ENCODE measurements around the gene MAGI1.
"Not testable (repeated sequence)": the region's sequence is repeated elsewhere in the genome, so short reads cannot be mapped to it uniquely, and the experiment has no call there.

Gene MAGI1

DNA sequence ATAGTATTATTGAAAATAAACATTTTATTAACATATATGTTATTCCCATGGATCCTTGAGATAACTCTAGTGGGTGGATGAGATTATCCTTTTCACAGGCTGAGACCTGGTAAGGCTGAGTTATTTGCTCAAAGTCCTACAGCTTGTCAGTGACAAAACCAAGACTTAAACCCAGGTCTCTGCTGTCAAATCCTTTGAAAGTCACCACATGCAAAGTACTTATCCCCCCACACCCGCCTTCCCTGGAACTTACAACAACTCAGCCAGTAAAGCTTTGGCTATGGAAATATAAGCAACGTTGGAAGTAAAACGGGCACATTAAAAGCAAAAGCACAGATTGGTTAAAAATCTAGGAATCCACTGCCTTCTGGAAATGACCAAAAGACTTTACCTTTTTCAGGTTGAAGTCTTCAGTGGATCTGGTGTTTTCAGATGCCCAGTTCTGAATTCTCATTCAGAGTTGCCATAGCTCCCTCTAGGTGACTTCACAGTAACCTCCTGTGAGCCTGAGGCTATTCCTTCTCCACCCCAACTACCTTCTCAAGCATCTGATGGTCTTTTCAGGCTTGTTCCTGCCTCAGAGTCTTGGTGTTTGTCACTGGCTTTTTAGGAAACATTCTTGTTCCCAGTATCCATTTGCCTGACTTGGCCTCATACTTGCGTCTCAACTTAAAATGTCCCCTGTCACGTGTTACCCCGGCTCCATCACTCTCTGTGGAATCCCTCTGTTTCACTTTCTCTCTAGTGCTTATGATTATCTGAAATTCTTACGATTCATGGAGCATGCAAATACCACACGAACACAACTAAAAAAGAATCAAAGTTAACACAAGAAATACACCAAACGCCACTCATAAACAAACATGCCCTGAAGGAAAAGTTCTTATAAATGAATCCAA is 131.2 kb downstream of the MAGI1 start:
- DNase-seq (ENCODE audit: low read depth, low spot score), result no peak

DNA sequence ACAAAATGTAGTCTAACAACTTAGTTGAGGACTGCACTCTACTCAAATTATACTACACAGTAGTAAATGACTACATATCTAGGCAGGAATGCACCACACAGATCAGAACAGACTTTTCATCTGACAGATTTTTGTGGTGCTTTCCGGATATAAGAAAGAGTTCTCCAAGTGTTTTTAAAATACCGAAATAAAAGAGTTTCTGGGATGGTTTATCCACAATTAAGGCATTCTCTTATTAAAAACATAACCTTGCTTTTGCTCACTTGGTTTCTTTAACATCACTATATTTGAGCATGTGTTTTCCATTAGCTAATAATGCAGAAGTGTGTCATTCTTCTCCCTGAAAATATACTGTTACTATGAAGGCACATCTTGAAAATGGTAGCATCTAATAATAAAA is 132.9 kb downstream of the MAGI1 start:
- DNase-seq (ENCODE audit: low read depth, low spot score), result no peak

DNA sequence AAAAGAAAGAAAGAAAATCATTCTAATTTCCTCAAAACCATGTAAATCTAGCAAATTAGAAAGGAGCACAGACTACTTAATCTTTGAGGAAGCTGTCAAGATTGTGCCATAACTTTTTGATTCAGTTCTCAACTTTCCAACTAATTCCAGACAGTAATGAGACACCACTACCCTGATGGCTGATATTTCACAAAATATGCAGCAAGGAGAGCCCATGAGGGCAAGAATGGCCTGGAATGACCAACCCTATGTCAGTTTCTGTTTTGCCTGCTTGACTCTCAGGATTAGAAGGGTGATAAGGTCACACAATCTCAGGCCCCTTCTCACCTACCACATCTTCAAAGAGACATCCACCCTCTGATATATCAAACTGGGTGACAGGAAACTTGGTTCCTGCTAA is 134.7 kb downstream of the MAGI1 start:
- DNase-seq (ENCODE audit: low read depth, low spot score), result no peak

DNA sequence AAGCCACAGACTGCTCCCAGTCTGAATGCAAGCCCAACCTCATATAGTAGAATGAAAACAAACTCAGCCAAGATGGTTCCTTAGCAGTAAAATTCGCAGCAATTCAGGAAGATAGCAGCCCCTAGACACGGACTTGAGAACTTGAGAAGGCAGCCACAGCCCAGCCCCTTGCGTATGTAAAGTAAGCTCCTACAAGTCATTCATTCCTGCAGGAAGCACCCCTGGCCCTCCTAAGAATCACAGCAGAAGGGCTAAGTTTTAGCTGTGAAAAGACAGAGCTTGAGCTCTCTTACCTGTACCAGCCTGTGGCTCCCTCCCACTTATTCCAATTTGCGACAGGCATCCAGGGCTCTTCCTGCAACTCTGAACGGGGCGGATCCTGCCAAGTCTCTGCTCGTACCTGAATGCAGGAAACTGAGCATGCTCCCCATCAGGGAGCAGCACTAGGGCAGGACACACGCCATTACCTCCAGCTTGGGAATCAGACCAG is 136.4 kb downstream of the MAGI1 start:
- peak; percentile 18 for DNase-seq (ENCODE audit: low read depth, low spot score)

DNA sequence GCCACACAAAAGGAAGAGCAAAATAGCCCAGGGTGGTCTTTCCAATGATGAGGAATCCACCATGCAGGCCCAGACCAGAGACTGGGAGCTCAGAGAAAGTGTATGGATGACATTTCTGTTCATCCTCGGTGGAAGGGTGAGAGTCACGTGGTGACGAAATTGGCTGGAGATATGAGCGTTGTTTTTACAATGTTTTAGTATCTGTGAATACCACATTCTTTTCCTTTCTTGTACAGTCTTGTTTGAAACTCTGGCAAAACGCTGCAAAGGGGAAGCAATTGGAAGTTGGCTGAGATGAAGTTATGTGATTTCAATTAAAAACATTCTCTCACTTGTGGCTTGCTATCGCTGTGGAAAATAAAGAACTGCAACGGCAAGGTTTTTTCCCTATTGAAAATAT is 137.5 kb downstream of the MAGI1 start:
- DNase-seq (ENCODE audit: low read depth, low spot score), result no peak

DNA sequence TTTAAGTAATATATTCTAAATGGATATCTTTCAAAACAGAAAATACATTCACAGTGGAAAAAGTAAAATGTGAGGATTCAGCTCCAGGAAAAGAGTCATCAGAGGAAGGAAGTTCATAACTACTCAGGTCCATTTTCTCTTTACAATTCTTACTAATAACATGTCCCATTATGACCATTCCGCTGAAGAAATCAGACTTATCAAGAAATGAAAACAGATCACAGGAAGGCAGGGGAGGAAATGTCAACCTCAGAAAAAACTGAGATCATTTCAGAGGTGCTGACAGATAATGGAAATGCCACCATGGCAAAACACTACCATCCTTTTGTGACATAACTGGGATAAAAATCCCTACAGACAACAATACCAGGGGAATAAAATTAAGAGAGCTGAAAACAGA is 139.5 kb downstream of the MAGI1 start:
- no peak for DNase-seq (ENCODE audit: low read depth, low spot score)

DNA sequence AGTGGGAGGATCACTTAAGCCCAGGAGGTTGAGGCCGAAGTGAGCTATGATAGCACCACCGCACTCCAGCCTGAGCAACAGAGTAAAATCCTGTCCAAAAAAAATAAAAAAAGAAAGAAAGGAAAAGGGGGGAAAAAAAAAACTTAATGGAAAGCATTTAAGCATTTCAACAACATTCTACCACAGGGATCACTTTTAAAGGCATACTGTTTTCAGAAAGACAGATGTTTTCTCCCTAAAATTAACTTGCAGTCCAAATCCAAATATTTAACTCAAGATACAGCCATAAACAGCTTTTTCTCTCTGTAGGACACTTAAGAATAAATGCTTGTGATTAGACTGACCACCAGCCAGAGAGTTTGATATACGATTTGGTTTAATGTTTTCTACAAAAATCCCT is 141.0 kb downstream of the MAGI1 start:
- DNase-seq (ENCODE audit: low read depth, low spot score), result no peak

DNA sequence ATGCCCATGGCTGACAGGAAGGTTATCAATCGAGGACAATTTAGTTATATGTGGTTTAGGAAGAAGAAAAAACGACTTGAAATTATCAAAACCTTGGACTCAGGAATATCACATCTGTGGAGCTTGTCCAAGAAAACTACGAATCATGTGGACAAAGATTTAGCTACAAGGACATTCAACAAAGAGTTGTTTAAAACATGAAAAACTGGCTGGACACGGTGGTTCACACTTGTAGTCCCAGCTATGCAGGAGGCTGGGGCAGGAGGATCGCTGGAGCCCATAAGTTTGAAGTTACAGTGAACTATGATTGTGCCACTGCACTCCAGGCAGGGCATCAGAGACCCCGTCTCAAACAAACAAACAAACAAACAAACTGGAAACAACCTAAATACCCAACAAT is 142.4 kb downstream of the MAGI1 start:
- DNase-seq (ENCODE audit: low read depth, low spot score), result no peak

DNA sequence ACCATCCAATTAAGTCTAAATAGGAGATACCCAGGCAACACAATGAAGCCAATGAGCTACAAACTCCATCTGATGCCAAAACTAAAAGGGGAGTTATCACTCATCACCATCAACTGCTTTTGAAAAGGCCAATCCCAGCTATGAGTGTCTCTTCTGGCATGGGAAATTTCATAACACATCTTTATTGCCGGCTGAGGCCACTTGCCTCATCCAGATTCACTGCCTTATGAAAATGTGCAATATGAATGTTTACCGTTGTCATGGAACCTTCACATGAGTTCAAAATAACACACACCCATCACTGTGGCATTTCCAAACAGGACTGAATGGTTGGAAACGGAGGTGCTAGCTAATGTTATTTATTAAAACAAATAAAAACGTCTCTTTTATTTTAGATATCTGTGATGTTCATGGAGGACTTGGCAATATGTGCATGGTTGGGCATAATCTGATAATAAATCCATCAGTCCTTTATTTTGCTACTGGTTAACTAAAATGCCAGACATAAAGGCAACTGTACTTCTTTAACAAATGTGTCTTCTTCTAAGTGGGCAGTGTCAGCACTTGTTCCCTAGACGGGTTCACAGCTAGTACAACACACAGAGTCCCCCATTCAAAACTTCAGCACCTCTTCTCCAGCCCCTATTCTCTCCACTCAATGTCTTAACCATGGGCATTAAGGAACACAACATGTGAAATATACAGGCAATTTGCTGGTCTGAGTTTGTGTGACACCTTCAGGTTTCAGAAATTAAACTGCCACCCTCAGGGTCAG is 143.9 kb downstream of the MAGI1 start:
- no peak for DNase-seq (ENCODE audit: low read depth, low spot score)

DNA sequence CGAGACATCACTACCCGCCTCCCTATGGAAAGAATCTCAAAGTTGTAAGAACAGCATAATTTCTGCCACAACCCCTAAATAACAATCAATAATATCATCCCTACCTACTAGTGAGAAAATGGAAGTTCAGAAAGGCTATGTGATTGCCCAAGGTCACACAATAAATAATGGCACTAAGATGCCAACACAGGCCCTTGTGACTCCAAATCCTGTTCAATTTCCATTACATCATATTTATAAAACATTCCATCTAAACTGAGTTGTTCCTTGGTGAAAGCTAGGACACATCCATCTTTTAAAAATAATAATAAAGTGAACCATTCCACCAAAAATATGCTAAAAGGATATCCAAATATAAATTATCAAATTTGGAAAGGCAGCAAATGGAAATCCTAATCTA is 144.6 kb downstream of the MAGI1 start:
- DNase-seq (ENCODE audit: low read depth, low spot score), result no peak

DNA sequence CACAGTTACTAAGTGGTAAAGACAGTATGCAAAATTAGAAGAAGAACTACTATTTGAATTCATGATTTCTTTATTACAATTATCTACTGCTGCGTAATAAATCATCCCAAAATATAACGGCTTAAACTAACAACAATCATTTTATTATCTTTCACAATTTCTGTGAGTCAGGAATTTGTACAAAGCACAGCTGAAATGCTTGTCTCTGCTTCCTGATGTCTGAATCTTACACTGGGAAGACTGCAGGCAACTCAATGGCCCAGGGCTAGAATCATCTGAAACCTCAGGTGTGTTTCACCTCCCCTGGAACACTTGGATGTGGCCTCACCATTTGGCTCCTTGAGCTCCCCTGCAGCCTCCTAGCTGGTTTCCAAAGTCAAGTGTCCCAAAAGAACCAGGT is 145.1 kb downstream of the MAGI1 start:
- DNase-seq (ENCODE audit: low read depth, low spot score), result no peak

DNA sequence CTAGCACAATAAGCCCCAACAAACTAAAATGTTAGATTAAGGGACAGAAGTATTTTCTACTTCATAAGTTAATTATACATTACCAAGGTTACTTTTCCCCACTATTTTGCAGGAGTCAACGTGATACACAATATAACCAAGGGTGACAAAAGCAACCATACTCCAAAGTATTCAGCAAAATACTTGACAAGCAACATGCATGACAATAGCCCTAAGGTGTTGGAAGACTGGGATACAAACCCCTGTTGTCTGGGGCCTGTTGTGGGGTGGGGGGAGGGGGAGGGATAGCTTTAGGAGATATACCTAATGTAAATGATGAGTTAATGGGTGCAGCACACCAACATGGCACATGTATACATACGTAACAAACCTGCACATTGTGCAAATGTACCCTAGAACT is 147.2 kb downstream of the MAGI1 start:
- not testable (repeated sequence) for DNase-seq (ENCODE audit: low read depth, low spot score)

DNA sequence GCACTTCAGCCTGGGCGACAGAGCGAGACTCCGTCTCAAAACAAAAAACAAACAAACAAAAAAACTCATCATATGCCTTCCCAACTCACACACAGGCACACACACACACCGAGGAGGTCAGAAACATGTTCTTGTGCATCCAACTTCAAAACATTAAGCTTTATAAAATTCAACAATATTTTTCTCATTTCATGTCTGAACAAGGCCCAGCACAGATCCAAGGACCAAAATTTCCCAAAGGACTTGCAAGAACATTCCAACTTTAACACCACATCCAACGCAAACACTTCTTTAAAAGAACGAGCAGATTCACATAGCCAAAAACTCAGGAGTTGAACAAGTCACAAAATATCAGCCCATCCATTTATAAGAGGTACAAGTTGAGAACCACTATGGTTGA is 148.4 kb downstream of the MAGI1 start:
- DNase-seq (ENCODE audit: low read depth, low spot score), result no peak

DNA sequence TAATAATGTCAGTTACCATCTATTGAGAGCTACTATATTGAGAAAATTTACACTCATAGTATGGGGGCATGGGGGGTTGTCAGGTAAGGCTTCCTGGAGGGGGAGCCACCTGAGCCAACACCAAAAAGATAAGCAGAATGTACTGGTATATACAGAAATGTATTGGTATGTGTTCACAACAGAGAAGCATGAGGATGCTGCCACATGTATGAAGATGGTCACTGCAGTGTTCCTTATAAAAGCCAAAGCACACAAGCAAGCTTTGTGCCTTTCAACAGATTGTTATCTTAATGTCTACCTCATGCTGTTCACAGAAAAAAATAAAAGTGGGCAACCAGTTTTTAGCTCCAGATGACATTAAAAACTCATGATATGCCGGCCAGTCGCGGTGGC is 149.0 kb downstream of the MAGI1 start:
- DNase-seq (ENCODE audit: low read depth, low spot score), result no peak

DNA sequence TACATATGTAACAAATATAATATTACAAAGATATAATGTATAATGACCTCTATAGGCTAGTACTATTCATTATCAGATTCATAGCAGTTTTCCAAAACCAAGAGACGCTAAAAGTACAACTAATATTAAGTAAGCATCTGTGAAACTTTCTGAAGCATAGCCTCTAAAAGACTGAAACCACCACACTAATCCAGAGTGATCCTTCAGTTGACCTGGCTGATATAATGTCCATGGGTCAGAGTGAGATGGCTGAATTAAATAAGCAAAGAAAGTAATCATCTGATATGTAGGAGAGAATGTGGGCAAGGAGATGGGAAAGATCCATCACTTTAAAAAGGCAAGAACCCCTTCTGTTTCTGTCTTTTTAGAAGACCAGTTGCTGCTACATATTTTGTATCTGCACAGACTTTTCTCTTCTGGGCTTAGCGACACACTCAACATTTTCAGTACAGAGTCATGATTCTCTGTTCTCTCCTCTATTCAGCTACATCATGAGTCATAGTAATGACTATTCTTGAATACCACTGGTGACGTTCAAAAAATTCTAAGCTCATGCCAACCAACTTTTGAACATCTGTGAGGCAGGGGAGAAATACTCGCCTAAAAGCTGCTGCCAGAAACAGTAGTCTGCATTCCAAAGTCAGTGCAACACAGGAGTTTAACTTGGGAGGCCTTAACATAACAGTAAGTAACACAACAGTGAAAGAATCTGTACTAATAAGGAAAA is 149.6 kb downstream of the MAGI1 start:
- DNase-seq (ENCODE audit: low read depth, low spot score), result peak; percentile 95

DNA sequence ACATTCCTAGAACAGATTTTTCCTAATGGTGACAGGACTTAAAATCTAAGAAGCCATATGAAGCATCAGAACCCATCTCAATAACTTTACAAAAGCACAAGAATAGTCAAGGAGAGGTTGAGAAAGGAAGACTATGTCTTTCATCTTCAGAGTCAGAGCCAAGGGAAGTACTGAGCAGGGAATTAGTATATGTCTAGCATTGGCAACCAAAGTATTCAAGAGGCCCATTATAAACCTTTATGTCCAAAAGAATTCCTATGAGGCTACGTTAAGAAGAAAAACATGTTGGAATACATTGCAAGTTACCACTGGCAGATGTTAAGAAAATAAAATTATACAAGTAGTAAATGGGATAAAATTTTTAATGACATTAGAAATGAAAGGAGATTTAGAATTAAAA is 150.5 kb downstream of the MAGI1 start:
- no peak for DNase-seq (ENCODE audit: low read depth, low spot score)

DNA sequence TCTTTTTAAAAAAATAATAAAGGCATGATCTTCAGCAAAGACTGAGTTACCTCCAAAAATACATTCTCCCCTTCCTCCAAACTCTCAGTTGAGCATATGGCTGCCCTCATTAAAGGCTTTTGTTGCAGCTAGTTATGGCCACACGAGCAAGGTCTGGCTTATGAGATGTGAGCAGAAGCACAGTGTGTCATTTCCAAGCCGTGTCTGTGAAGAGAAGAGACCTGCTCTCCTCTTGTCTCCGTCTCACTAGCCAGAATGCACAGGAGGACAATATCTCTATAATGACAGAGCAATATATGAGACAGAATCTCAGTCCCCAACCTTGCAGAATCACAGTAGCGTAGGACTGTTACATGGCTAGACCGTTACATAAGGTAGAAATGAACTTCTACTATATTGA is 152.3 kb downstream of the MAGI1 start:
- no peak for DNase-seq (ENCODE audit: low read depth, low spot score)

DNA sequence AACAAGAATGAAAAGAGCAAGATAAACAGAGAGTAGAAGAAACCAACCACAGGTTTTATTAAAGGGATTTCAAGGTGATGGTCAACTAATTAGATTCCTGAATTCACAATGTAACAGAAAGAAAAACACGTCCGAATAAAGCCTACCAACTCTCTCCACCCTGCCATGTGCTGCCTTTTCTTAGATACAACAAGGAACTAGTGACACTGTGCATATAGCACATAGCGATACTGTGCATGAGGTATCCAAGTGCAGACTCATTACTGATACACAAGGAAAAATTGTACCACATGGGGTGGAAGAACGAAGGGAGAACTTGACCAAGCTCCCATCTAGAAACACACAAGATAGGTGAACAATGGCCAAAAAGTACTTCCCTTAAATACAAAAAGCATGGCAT is 154.6 kb downstream of the MAGI1 start:
- DNase-seq (ENCODE audit: low read depth, low spot score), result peak; percentile 31

DNA sequence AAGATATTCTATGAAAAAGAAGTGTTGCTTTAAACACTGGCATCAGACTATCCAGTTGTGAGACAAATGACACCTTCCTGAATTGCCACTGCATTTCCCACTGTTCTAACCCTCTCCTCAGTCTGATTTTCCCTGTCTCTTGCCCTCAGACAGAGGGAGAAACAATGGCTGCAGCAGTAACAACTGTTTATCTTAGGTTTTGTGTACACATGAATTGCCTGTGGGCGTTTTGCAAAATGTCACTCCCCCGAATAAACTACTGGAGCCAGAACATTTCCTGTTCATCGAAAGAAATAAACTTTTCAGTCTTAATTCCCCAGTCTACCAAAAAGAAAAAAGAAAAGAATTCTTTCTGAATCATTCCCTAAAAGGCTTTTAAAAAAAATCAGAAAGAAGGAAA is 155.1 kb downstream of the MAGI1 start:
- DNase-seq (ENCODE audit: low read depth, low spot score), result peak; percentile 39

DNA sequence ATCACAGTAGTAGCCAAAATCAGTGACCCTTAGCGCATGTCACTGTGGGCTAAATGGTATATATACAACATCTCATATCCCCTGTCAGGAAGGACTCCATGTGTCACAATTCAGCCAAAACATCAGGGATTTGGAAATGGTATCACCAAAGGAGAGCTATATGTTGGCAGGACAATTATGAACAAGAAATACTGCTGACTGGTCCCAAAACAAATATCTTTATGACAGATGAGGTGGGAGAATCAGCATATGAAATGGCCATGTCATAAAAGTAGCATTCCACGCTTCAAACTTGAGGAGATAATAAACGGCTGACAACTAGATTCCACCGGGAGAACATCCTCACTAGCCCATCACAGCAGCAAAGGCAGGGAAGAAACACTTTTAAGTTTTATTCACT is 158.4 kb downstream of the MAGI1 start:
- no peak for DNase-seq (ENCODE audit: low read depth, low spot score)

DNA sequence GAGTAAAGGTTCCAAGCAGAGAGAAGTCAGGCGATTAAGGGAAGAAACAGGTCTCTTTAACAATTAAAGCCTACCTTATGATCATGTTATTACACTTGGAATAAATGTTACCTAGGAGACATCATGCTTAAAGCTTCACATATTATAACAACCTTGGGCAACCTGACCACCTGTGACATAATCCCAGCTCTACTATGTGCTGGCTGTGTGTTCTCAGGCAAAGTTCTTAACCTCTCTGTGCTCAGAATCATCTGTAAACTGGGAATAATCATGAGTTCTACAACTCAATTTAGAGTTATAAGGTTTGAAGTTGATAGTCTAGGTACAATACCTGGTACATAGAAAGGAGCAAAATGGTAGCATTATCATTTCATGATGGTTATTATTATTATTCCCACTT is 159.3 kb downstream of the MAGI1 start:
- DNase-seq (ENCODE audit: low read depth, low spot score), result no peak

DNA sequence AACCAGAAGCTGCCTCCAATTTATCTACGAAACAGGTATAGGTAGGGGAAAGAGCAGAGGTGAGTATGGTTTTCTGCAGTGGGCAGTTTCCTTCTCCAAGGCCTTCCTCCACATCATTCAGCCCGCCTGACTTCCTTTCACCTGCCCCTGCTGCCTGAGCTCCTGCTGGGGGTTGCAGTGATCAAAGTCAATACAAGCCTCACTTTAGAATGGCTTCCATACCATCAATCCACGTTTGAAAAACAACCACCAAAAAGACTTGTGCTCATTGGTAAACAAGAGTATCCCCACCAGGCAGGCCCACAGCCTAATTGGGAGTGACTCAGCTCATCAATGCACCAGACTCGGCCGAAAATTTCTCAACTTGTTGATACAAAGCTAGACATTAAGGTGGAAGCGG is 159.9 kb downstream of the MAGI1 start:
- peak; percentile 3 for DNase-seq (ENCODE audit: low read depth, low spot score)

All from astrocyte of the hippocampus (primary cell).